Activated naive CD4-positive, alpha-beta T cell (primary cell): ENCODE data around the gene ADIPOR2.

Source experiments
- DNase-seq, 4 experiments: peaks; one replicate each; lab custom pipeline; 2025; lab: John Stamatoyannopoulos, UW

The ADIPOR2 gene

GRCh38 chr12:1690578-1691122 lies at the start of gene ADIPOR2:
Gene ADIPOR2 (plus strand): TSS chr12:1691070. CDS start chr12:1754344, 63,274 bp downstream.
- peak; percentile 85 to 93 (median 88) for DNase-seq

GRCh38 chr12:1642513-1642912 lies 48.4 kb upstream of the ADIPOR2 start:
- no peak for DNase-seq

GRCh38 chr12:1643043-1643442 lies 47.8 kb upstream of the ADIPOR2 start:
- no peak for DNase-seq

- DNase-seq: no peak
Observed at GRCh38 chr12:1643905-1644533, 46.9 kb upstream of the ADIPOR2 start.

GRCh38 chr12:1644534-1645438 lies 46.1 kb upstream of the ADIPOR2 start:
- DNase-seq: no peak

GRCh38 chr12:1645819-1646218 lies 45.1 kb upstream of the ADIPOR2 start:
- no peak for DNase-seq

GRCh38 chr12:1646569-1647284 lies 44.1 kb upstream of the ADIPOR2 start:
- DNase-seq: no peak

- no peak for DNase-seq
Observed at GRCh38 chr12:1647285-1647669, 43.6 kb upstream of the ADIPOR2 start.

GRCh38 chr12:1650260-1650977 lies 40.5 kb upstream of the ADIPOR2 start:
- DNase-seq: no peak

- DNase-seq: no peak
Observed at GRCh38 chr12:1650978-1651361, 39.9 kb upstream of the ADIPOR2 start.

- no peak for DNase-seq
Observed at GRCh38 chr12:1651946-1652345, 38.9 kb upstream of the ADIPOR2 start.

GRCh38 chr12:1655225-1655788 lies 35.6 kb upstream of the ADIPOR2 start:
- DNase-seq: no peak

- no peak for DNase-seq
Observed at GRCh38 chr12:1656902-1657301, 34.0 kb upstream of the ADIPOR2 start.

- no peak for DNase-seq
Observed at GRCh38 chr12:1657688-1658087, 33.2 kb upstream of the ADIPOR2 start.

- DNase-seq: peak in 1 of 4 experiments; percentile 12
Observed at GRCh38 chr12:1660304-1661187, 30.3 kb upstream of the ADIPOR2 start.

GRCh38 chr12:1661553-1662335 lies 29.1 kb upstream of the ADIPOR2 start:
- DNase-seq: peak; percentile 54 to 80 (median 60)

GRCh38 chr12:1662761-1663439 lies 28.0 kb upstream of the ADIPOR2 start:
- peak in 1 of 4 experiments; percentile 18 for DNase-seq

- no peak for DNase-seq
Observed at GRCh38 chr12:1663440-1664132, 27.3 kb upstream of the ADIPOR2 start.
